HL-60 (cell line): Measurements from ENCODE around the gene ITGA4.

ENCODE experiments used
- DNase-seq, 2 experiments: peaks; one replicate each; pipeline ENCODE4 v3.0.0-alpha.2; 2010 to 2020; ENCODE audit warnings: low read depth in 1 of 2, low spot score in 1 of 2
- H3K27ac ChIP-seq: fragments of 250-450 bp; sonication (Bioruptor Pico); replicated peaks from 2 replicates; pipeline ENCODE4 v1.5.1; 2020; ENCODE audit warnings: mild to moderate bottlenecking, moderate library complexity
- H3K27me3 ChIP-seq: fragments of 250-450 bp; sonication (Bioruptor Pico); 2 replicates; pipeline ENCODE4 v1.5.1; 2021; ENCODE audit warnings: mild to moderate bottlenecking, moderate library complexity; ENCODE audit not compliant: insufficient read depth, poor library complexity, severe bottlenecking
- H3K4me3 ChIP-seq: replicated peaks from 2 replicates; pipeline ENCODE4 v1.5.1; 2011; ENCODE audit warnings: mild to moderate bottlenecking, control low read depth, low read length; ENCODE audit not compliant: insufficient read depth
- GABPA ChIP-seq: IDR thresholded peaks from 2 replicates; pipeline ENCODE4 v1.6.1; 2012; ENCODE audit warnings: low read depth
- POLR2AphosphoS5 ChIP-seq: IDR thresholded peaks from 2 replicates; pipeline ENCODE4 v1.6.1; 2012; ENCODE audit warnings: low read depth
- SPI1 ChIP-seq: IDR thresholded peaks from 2 replicates; pipeline ENCODE4 v1.6.1; 2012; ENCODE audit warnings: low read depth, mild to moderate bottlenecking, borderline replicate concordance
- TF ChIP-seq, protein P1 (sequence below): IDR thresholded peaks from one replicate; pipeline ENCODE4 v1.5.1; 2011; ENCODE audit warnings: low read length, control low read depth, inconsistent platforms; ENCODE audit not compliant: insufficient read depth
- TF ChIP-seq, protein P2 (sequence below): IDR thresholded peaks from 2 replicates; pipeline ENCODE4 v1.6.1; 2012; ENCODE audit warnings: low read depth; ENCODE audit not compliant: insufficient replicate concordance

The ITGA4 gene

DNA sequence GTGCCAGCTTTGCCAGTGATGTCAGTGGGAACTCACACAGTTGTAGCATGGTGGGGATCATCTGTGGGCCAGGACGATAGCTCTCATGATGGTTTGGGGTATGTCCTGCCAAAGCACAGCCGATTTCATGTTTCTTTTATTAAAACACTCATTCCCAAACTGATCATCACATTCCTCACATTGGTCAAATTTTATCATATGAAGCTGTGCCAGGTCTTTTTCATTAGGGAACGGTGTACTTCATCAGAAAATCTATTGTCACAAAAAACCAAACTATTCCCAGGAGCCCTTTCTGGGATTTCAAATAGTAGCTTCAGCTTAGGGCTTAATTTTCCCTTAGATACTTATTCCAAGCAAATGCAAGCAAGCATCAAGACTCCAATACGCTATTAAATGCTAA is 42.0 kb downstream of the ITGA4 start:
- no peak overlapping the region for H3K27ac ChIP-seq
- no peak overlapping the region for H3K4me3 ChIP-seq
- H3K27me3 ChIP-seq: no peaks in the 10 kb centered on the region
- no peak for TF ChIP-seq SPI1
- no peak for TF ChIP-seq POLR2AphosphoS5
- TF ChIP-seq, protein P1, sequence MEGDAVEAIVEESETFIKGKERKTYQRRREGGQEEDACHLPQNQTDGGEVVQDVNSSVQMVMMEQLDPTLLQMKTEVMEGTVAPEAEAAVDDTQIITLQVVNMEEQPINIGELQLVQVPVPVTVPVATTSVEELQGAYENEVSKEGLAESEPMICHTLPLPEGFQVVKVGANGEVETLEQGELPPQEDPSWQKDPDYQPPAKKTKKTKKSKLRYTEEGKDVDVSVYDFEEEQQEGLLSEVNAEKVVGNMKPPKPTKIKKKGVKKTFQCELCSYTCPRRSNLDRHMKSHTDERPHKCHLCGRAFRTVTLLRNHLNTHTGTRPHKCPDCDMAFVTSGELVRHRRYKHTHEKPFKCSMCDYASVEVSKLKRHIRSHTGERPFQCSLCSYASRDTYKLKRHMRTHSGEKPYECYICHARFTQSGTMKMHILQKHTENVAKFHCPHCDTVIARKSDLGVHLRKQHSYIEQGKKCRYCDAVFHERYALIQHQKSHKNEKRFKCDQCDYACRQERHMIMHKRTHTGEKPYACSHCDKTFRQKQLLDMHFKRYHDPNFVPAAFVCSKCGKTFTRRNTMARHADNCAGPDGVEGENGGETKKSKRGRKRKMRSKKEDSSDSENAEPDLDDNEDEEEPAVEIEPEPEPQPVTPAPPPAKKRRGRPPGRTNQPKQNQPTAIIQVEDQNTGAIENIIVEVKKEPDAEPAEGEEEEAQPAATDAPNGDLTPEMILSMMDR: no peak
- no peak for TF ChIP-seq GABPA
- TF ChIP-seq, protein P2, sequence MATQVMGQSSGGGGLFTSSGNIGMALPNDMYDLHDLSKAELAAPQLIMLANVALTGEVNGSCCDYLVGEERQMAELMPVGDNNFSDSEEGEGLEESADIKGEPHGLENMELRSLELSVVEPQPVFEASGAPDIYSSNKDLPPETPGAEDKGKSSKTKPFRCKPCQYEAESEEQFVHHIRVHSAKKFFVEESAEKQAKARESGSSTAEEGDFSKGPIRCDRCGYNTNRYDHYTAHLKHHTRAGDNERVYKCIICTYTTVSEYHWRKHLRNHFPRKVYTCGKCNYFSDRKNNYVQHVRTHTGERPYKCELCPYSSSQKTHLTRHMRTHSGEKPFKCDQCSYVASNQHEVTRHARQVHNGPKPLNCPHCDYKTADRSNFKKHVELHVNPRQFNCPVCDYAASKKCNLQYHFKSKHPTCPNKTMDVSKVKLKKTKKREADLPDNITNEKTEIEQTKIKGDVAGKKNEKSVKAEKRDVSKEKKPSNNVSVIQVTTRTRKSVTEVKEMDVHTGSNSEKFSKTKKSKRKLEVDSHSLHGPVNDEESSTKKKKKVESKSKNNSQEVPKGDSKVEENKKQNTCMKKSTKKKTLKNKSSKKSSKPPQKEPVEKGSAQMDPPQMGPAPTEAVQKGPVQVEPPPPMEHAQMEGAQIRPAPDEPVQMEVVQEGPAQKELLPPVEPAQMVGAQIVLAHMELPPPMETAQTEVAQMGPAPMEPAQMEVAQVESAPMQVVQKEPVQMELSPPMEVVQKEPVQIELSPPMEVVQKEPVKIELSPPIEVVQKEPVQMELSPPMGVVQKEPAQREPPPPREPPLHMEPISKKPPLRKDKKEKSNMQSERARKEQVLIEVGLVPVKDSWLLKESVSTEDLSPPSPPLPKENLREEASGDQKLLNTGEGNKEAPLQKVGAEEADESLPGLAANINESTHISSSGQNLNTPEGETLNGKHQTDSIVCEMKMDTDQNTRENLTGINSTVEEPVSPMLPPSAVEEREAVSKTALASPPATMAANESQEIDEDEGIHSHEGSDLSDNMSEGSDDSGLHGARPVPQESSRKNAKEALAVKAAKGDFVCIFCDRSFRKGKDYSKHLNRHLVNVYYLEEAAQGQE: no peak
- no peak for DNase-seq

DNA sequence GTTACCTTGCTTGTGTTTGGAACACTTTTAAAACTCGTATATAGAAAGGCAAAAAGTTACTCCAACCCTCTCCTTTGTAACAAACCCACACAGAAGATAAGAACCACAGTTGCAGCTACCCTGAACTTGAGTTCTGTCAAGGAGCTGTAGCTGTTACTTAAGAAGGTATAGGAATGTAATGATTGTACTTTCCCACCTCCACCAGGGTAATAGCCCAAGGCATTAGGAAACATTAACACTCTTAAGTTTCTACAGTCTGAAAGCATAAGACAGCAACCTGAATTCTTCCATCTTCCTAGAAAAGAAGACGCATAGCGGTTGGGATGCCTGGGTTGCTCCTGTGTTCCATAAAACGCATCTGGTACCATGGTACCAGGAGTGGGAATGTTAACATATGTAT is 43.0 kb downstream of the ITGA4 start:
- H3K4me3 ChIP-seq: no peak overlapping the region
- TF ChIP-seq, protein P2: no peak
- no peak for TF ChIP-seq GABPA
- TF ChIP-seq POLR2AphosphoS5: no peak
- no peak for TF ChIP-seq SPI1
- TF ChIP-seq, protein P1: no peak
- DNase-seq: no peak
- no peak overlapping the region for H3K27ac ChIP-seq
- no peaks in the 10 kb centered on the region for H3K27me3 ChIP-seq

DNA sequence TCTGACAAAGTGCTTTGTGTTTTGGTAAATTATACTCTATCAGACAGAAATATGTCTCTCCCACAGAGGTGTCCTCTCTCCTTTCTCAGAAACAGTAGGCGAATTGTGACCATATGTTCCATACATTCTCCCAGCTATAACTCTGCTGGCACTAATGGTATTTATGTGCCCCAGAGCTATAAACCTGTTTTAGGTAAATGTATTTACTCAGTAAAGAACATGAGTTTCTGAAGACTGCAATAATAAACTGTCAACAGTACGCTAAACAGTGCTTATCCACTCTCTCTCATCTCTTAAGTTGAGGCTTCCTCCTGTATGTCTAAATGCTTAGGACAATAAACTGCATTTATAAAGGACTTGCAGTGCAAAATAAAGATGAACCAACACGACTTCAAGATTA is 58.5 kb downstream of the ITGA4 start:
- H3K27me3 ChIP-seq: no peaks in the 10 kb centered on the region
- TF ChIP-seq, protein P2: no peak
- TF ChIP-seq POLR2AphosphoS5 (no peak), GABPA (no peak), SPI1 (no peak)
- TF ChIP-seq, protein P1: no peak
- no peak for DNase-seq
- no peak overlapping the region for H3K4me3 ChIP-seq
- no peak overlapping the region for H3K27ac ChIP-seq
